Epithelial cell of esophagus (primary cell): ENCODE results near the gene ITPR2.

Experiments
- DNase-seq: peaks from one replicate; pipeline ENCODE4 v3.0.0; 2010; ENCODE audit warnings: low read depth
- H3K4me3 ChIP-seq: 2 replicates; pipeline ENCODE4 v1.5.1; 2011; ENCODE audit warnings: mild to moderate bottlenecking, low read length, control low read depth
- CTCF ChIP-seq: IDR thresholded peaks from 2 replicates; pipeline ENCODE4 v1.5.1; 2011; ENCODE audit warnings: low read depth, mild to moderate bottlenecking, low read length, control low read depth, inconsistent platforms; ENCODE audit not compliant: insufficient read depth; ENCODE audit errors: missing control alignments

Gene ITPR2

GRCh38 chr12:26533211-26533610, 299.8 kb downstream of the ITPR2 start:
- no peak for TF ChIP-seq CTCF
- H3K4me3 ChIP-seq, result no peak overlapping the region
- DNase-seq, result no peak

GRCh38 chr12:26530461-26530860, 302.5 kb downstream of the ITPR2 start:
- no peak overlapping the region for H3K4me3 ChIP-seq
- no peak for TF ChIP-seq CTCF
- no peak for DNase-seq

- no peak for TF ChIP-seq CTCF
- DNase-seq, result no peak
- H3K4me3 ChIP-seq, result no peak overlapping the region
Observed at GRCh38 chr12:26528943-26529342, 304.1 kb downstream of the ITPR2 start.

GRCh38 chr12:26527682-26528081, 305.3 kb downstream of the ITPR2 start:
- DNase-seq, result no peak
- no peak overlapping the region for H3K4me3 ChIP-seq
- TF ChIP-seq CTCF, result no peak

- TF ChIP-seq CTCF, result peak; percentile 55
- no peak overlapping the region for H3K4me3 ChIP-seq
- peak; percentile 47 for DNase-seq
Observed at GRCh38 chr12:26524862-26525465, 308.0 kb downstream of the ITPR2 start.

- TF ChIP-seq CTCF, result no peak
- peak; percentile 97 for DNase-seq
Observed at GRCh38 chr12:26523708-26524150, 309.3 kb downstream of the ITPR2 start.

GRCh38 chr12:26520869-26521268, 312.1 kb downstream of the ITPR2 start:
- H3K4me3 ChIP-seq, result no peak overlapping the region
- no peak for DNase-seq
- no peak for TF ChIP-seq CTCF

More at GRCh38 chr12:26523708-26524150, 309.3 kb downstream of the ITPR2 start:
- no peak overlapping the region for H3K4me3 ChIP-seq
